HepG2 (cell line): ENCODE data around the gene SLC22A23. TPM values are rescaled to one million over a fixed set of nuclear protein-coding genes. Genes with fewer than 3 reads are reported as not detected.
A peak's percentile ranks its signal among the peaks of the same experiment; 100 is the strongest.
"Not testable (repeated sequence)": the region's sequence is repeated elsewhere in the genome, so short reads cannot be mapped to it uniquely, and the experiment has no call there.

ENCODE experiments used
- ATAC-seq: fragments of 200-7000 bp; cut with Tn5 transposase; 3 replicates; pipeline ENCODE4 v1.9.1; 2020; ENCODE audit warnings: mild to moderate bottlenecking, moderate library complexity
- BruUV-seq: library from RNA; stranded (reverse); fragments of 400-500 nt; replicated peaks from 2 replicates; lab custom pipeline; 2021; lab: Mats Ljungman, UMichigan
- CTCF ChIA-PET: fragments of 300-600 bp; formaldehyde crosslinking; extraction: SDS; loops from one replicate; lab custom pipeline; 2021; ENCODE audit warnings: low total read pairs, inconsistent platforms, low intra/inter-chr PET ratio; lab: Yijun Ruan, JAX
- POLR2A ChIA-PET: fragments of 350-600 bp; sonication (Branson Sonifier 250); formaldehyde crosslinking; loops from one replicate; lab custom pipeline; 2020; ENCODE audit warnings: antibody characterized with exemption, inconsistent platforms; lab: Yijun Ruan, JAX
- DNase-seq: peaks from one replicate; pipeline ENCODE4 v3.0.0-alpha.2; 2015; ENCODE audit warnings: low spot score
- FAIRE-seq: peaks from 3 replicates; lab custom pipeline; 2011; peaks lifted over from hg19 to GRCh38; lab: Jason Lieb, UNC
- H2AFZ ChIP-seq: one replicate; pipeline ENCODE4 v1.6.1; 2011; ENCODE audit warnings: low read length, inconsistent platforms
- H3K27ac ChIP-seq: fragments of 300-600 bp; 3 replicates; pipeline ENCODE4 v1.8.0; 2011; ENCODE audit warnings: mixed run types, mild to moderate bottlenecking, mixed read lengths, low read length, inconsistent platforms; ENCODE audit not compliant: insufficient read depth; ENCODE audit errors: extremely low read length
- H3K27me3 ChIP-seq, 2 experiments: fragments of 200-600 bp in 1 of 2; 2 replicates in 1 of 2; 3 replicates in 1 of 2; pipeline versions ENCODE4 v1.6.0 to v1.8.0; 2011; ENCODE audit warnings: low read length in 2 of 2, mild to moderate bottlenecking in 2 of 2, moderate library complexity in 2 of 2, inconsistent platforms in 1 of 2; ENCODE audit not compliant: insufficient read depth in 2 of 2, control insufficient read depth in 1 of 2
- H3K36me3 ChIP-seq, 2 experiments: fragments of 200-600 bp in 1 of 2; replicated peaks in 1 of 2; 2 replicates in 1 of 2; 3 replicates in 1 of 2; pipeline versions ENCODE4 v1.5.1 to v1.8.0; 2011; ENCODE audit warnings: low read length in 2 of 2, inconsistent platforms in 1 of 2; ENCODE audit not compliant: insufficient read depth in 2 of 2, control insufficient read depth in 1 of 2
- H3K4me1 ChIP-seq: 2 replicates; pipeline ENCODE4 v1.5.1; 2012; ENCODE audit warnings: low read length, inconsistent platforms; ENCODE audit not compliant: insufficient read depth
- H3K4me2 ChIP-seq: 2 replicates; pipeline ENCODE4 v1.6.0; 2011; ENCODE audit warnings: low read depth, low read length, inconsistent platforms
- H3K4me3 ChIP-seq, 3 experiments: fragments of 200-600 bp in 1 of 3; sonication (generic), shearing (Covaris generic) in 1 of 3; replicated peaks in 1 of 3; 2 replicates each; pipeline ENCODE4 v1.5.1; 2011 to 2016; ENCODE audit warnings: low read length in 3 of 3, inconsistent platforms in 2 of 3, low read depth in 2 of 3, mild to moderate bottlenecking in 2 of 3, control low read depth in 1 of 3, mixed read lengths in 1 of 3; ENCODE audit not compliant: insufficient read depth in 1 of 3
- H3K79me2 ChIP-seq: one replicate; pipeline ENCODE4 v1.6.1; 2011; ENCODE audit warnings: low read length, inconsistent platforms; ENCODE audit not compliant: insufficient read depth
- H3K9ac ChIP-seq: 2 replicates; pipeline ENCODE4 v1.6.0; 2011; ENCODE audit warnings: mild to moderate bottlenecking, low read depth, low read length, inconsistent platforms; ENCODE audit not compliant: insufficient read depth
- H3K9me3 ChIP-seq: 2 replicates; pipeline ENCODE4 v1.5.1; 2012; ENCODE audit warnings: mild to moderate bottlenecking, low read length
- H4K20me1 ChIP-seq: 2 replicates; pipeline ENCODE4 v1.6.0; 2011; ENCODE audit warnings: inconsistent platforms, mild to moderate bottlenecking, low read length, moderate library complexity; ENCODE audit not compliant: insufficient read depth
- ATF7 ChIP-seq, 2 experiments: fragments of 450-650 bp in 1 of 2; sonication (generic) in 1 of 2; formaldehyde crosslinking in 1 of 2; IDR thresholded peaks; 2 replicates each; pipeline versions ENCODE4 v1.4.0 to v1.6.1; 2016 to 2020; ENCODE audit warnings: antibody characterized with exemption in 1 of 2, mild to moderate bottlenecking in 1 of 2, missing genetic modification reagents in 1 of 2
- ZNF660 ChIP-seq: sonication (generic); formaldehyde crosslinking; IDR thresholded peaks from 2 replicates; pipeline ENCODE4 v1.5.1; 2020; ENCODE audit warnings: mild to moderate bottlenecking, low read depth, missing genetic modification reagents, borderline replicate concordance
- ZNF770 ChIP-seq: sonication (generic); formaldehyde crosslinking; IDR thresholded peaks from 2 replicates; pipeline ENCODE4 v1.5.0; 2020; ENCODE audit warnings: mild to moderate bottlenecking, missing genetic modification reagents
- ZNF800 ChIP-seq: sonication (generic); formaldehyde crosslinking; IDR thresholded peaks from 2 replicates; pipeline ENCODE4 v1.4.0; 2020; ENCODE audit warnings: missing genetic modification reagents
- WGBS: methylation state at CpG from one replicate; pipeline ENCODE4 v1.1.6; 2017; ENCODE audit warnings: low lambda C conversion rate; 5-methylcytosine and 5-hydroxymethylcytosine counted together
- in situ Hi-C: cut with HindIII; loops from 2 replicates; pipeline ENCODE4 v1.10.0; 2017; ENCODE audit warnings: low pct_unique_long_range_greater_than_20kb; ENCODE audit not compliant: extremely low pct_ligation_motif_present
- intact Hi-C: fragments of 100-400 bp; cut with micrococcal nuclease; formaldehyde crosslinking; loops from one replicate; pipeline ENCODE4 v1.10.0; 2022; ENCODE audit not compliant: unreplicated experiment
- polyA plus RNA-seq, 8 experiments: library from polyadenylated mRNA; depleted of rRNA in 3 of 8; stranded (reverse) in 7 of 8; unstranded in 1 of 8; fragments of >200 nt; fragmentation: Illumina TruSeq in 4 of 8; extraction: Trizol in 4 of 8; gene quantifications; 2 replicates each; pipeline versions ENCODE4 v1.2.1 to v1.2.3, GENCODE V29; 2011 to 2016; ENCODE audit warnings: low read depth in 4 of 8, missing spikeins in 1 of 8, mixed read lengths in 1 of 8; ENCODE audit not compliant: insufficient read depth in 1 of 8
- total RNA-seq, 5 experiments: library from RNA; depleted of rRNA; stranded (reverse); fragments of >200 nt; fragmentation: Illumina TruSeq; extraction: Trizol; gene quantifications; 2 replicates each; pipeline ENCODE4 v1.2.3, GENCODE V29; 2016; ENCODE audit warnings: low read depth in 1 of 5

The SLC22A23 gene
- total and polyA plus RNA-seq, 2 of the 13 experiments (the other 11 are each of a cell fraction or from before 2014, with no cell fraction given) = 11.8 to 17.5 TPM

- TF ChIP-seq ZNF800 (no peak), ZNF660 (no peak)
Measured at GRCh38 chr6:3245216-3245615, 211.6 kb downstream of the SLC22A23 start (continued).

GRCh38 chr6:3244832-3245161 lies 212.1 kb downstream of the SLC22A23 start:
- H3K27ac ChIP-seq; H4K20me1 ChIP-seq; H3K4me3 ChIP-seq; H3K36me3 ChIP-seq; H2AFZ ChIP-seq; H3K9ac ChIP-seq; FAIRE-seq; H3K9me3 ChIP-seq; CTCF ChIA-PET; H3K79me2 ChIP-seq; ATAC-seq; DNase-seq; H3K4me2 ChIP-seq; BruUV-seq; TF ChIP-seq ATF7 (CRISPR knock-in tag; IDR thresholded peaks at IDR 0.05): not testable (repeated sequence)
- H3K27me3 ChIP-seq = peaks cover 9 to 45% of the 10 kb centered on the region in 2 experiments; a peak in 3 of 5 replicates
- POLR2A ChIA-PET = interaction anchor here (1.0 to 1.2 kb wide), 2 partner anchors 13 to 82 kb away, joined by 4 read pairs; no protein-coding TSS in a partner anchor
- in situ Hi-C loops (loop anchor here (5.0 kb wide), 1 partner anchor 107 kb away; no protein-coding TSS in a partner anchor), intact Hi-C loops (loop anchor here (5.0 kb wide), 2 partner anchors 37 to 247 kb away; partner anchors contain the start of gene NQO2)
- WGBS = 56% methylated on average over 7 of the region's 7 CpGs
- TF ChIP-seq ATF7 (IDR thresholded peaks at IDR 0.05) (peak; percentile 22; the same call in 1 of the 2 replicates), ZNF770 (CRISPR knock-in tag) (peak; percentile 69)
- peaks cover 42% of the 10 kb centered on the region for H3K4me1 ChIP-seq
